ENCODE measurements around the gene TSHZ2. TPM values are rescaled to one million over a fixed set of nuclear protein-coding genes. Genes with fewer than 3 reads are reported as not detected.
"Not testable (repeated sequence)": the region's sequence is repeated elsewhere in the genome, so short reads cannot be mapped to it uniquely, and the experiment has no call there.

TSHZ2 gene
- total RNA-seq, 1 donor from 2014 or later = 0.27 TPM

GRCh38 chr20:53302695-53303412 is 330.7 kb downstream of the TSHZ2 start:
- DNase-seq (ENCODE audit: low read depth) = no peak

- no peak for DNase-seq (ENCODE audit: low read depth)
These were observed 331.2 kb downstream of the TSHZ2 start for GRCh38 chr20:53303413-53303760.

- DNase-seq (ENCODE audit: low read depth) = no peak
These were observed 332.0 kb downstream of the TSHZ2 start for GRCh38 chr20:53304146-53304545.

- no peak for DNase-seq (ENCODE audit: low read depth)
These were observed 334.1 kb downstream of the TSHZ2 start for GRCh38 chr20:53306192-53306805.

- no peak for DNase-seq (ENCODE audit: low read depth)
These were observed 335.9 kb downstream of the TSHZ2 start for GRCh38 chr20:53307964-53308597.

- DNase-seq (ENCODE audit: low read depth) = no peak
These were observed 337.4 kb downstream of the TSHZ2 start for GRCh38 chr20:53309515-53309914.

GRCh38 chr20:53312957-53313356 is 340.8 kb downstream of the TSHZ2 start:
- DNase-seq (ENCODE audit: low read depth) = no peak

- no peak for DNase-seq (ENCODE audit: low read depth)
These were observed 344.2 kb downstream of the TSHZ2 start for GRCh38 chr20:53316206-53316937.

- no peak for DNase-seq (ENCODE audit: low read depth)
These were observed 347.0 kb downstream of the TSHZ2 start for GRCh38 chr20:53319200-53319599.

GRCh38 chr20:53319716-53320115 is 347.6 kb downstream of the TSHZ2 start:
- no peak for DNase-seq (ENCODE audit: low read depth)

GRCh38 chr20:53320701-53321100 is 348.5 kb downstream of the TSHZ2 start:
- no peak for DNase-seq (ENCODE audit: low read depth)

GRCh38 chr20:53321596-53321995 is 349.4 kb downstream of the TSHZ2 start:
- no peak for DNase-seq (ENCODE audit: low read depth)

- DNase-seq (ENCODE audit: low read depth) = no peak
These were observed 350.5 kb downstream of the TSHZ2 start for GRCh38 chr20:53322651-53323050.

GRCh38 chr20:53323460-53323859 is 351.3 kb downstream of the TSHZ2 start:
- not testable (repeated sequence) for DNase-seq (ENCODE audit: low read depth)

- no peak for DNase-seq (ENCODE audit: low read depth)
These were observed 352.7 kb downstream of the TSHZ2 start for GRCh38 chr20:53324816-53325215.

- DNase-seq (ENCODE audit: low read depth) = no peak
These were observed 356.8 kb downstream of the TSHZ2 start for GRCh38 chr20:53328961-53329360.

- DNase-seq (ENCODE audit: low read depth) = no peak
These were observed 357.6 kb downstream of the TSHZ2 start for GRCh38 chr20:53329781-53330180.

- no peak for DNase-seq (ENCODE audit: low read depth)
These were observed 358.5 kb downstream of the TSHZ2 start for GRCh38 chr20:53330601-53331140.

- DNase-seq (ENCODE audit: low read depth) = peak; percentile 23
These were observed 359.2 kb downstream of the TSHZ2 start for GRCh38 chr20:53331151-53331973.

GRCh38 chr20:53332022-53332837 is 360.1 kb downstream of the TSHZ2 start:
- DNase-seq (ENCODE audit: low read depth) = no peak
